Measurements from ENCODE around the gene CNTNAP2.

GRCh38 chr7:148463210-148463609 is 2346.6 kb downstream of the CNTNAP2 start:
- TF ChIP-seq GATA2 (IDR thresholded peaks at IDR 0.05; ENCODE audit: low read depth, low read length) (no peak), GATA3 (IDR thresholded peaks at IDR 0.05; ENCODE audit: low read depth, low read length) (no peak)
